ENCODE measurements around the gene GCNT2. TPM values are rescaled to one million over a fixed set of nuclear protein-coding genes. Genes with fewer than 3 reads are reported as not detected.
"Not testable (repeated sequence)": the region's sequence is repeated elsewhere in the genome, so short reads cannot be mapped to it uniquely, and the experiment has no call there.

GCNT2 gene
- total and polyA plus RNA-seq, 2 of the 8 experiments (the other 6 are each of a cell fraction or from before 2014, with no cell fraction given), result 19.3 to 52.5 TPM

DNA sequence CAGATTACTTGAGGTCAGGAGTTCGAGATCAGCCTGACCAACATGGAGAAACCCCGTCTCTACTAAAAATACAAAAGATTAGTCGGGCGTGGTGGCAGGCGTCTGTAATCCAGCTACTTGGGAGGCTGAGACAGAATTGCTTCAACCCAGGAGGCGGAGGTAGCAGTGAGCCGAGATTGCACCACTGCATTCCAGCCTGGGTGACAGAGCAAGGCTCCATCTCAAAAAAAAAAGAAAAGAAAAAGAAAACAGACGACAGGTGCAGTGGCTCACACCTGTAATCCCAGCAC, 1.8 kb upstream of the GCNT2 start:
- H3K27me3 ChIP-seq (replicated peaks in 1 of 4; ENCODE audit: control insufficient read depth in 3 of 4, extremely low read depth in 1 of 4, insufficient read depth in 3 of 4, low read length in 3 of 4); H3K23me2 ChIP-seq (ENCODE audit: low read depth, low read length); H3K14ac ChIP-seq (ENCODE audit: insufficient read length); H3K27ac ChIP-seq (ENCODE audit: low read depth, low read length); H3K79me1 ChIP-seq (ENCODE audit: low read depth, low read length); FAIRE-seq; H3K9ac ChIP-seq (replicated peaks in 1 of 4; ENCODE audit: extremely low read depth in 1 of 4, low read depth in 3 of 4, low read length in 3 of 4); H3K56ac ChIP-seq (replicated peaks; ENCODE audit: insufficient read length, low read depth, low read length); H3K36me3 ChIP-seq (ENCODE audit: control insufficient read depth in 2 of 4, insufficient read depth in 4 of 4, low read length in 3 of 4); H2BK12ac ChIP-seq (ENCODE audit: low read depth, low read length); H4K5ac ChIP-seq (ENCODE audit: insufficient read length, low read depth, low read length); H3K4ac ChIP-seq (replicated peaks; ENCODE audit: insufficient read length, low read depth, low read length); H2BK15ac ChIP-seq (ENCODE audit: low read length); H2BK20ac ChIP-seq (ENCODE audit: low read length); H4K20me1 ChIP-seq (replicated peaks in 1 of 2; ENCODE audit: control insufficient read depth in 1 of 2, insufficient read depth in 2 of 2, low read length in 2 of 2); H4K8ac ChIP-seq (ENCODE audit: extremely low read depth, insufficient read depth, low read length); H4K91ac ChIP-seq (replicated peaks; ENCODE audit: insufficient read length, low read length); H3K23ac ChIP-seq (ENCODE audit: insufficient read length); H3K4me2 ChIP-seq (ENCODE audit: insufficient read depth in 1 of 2, low read depth in 2 of 2, low read length in 2 of 2); H2BK120ac ChIP-seq (replicated peaks; ENCODE audit: low read depth, low read length); H2AFZ ChIP-seq (ENCODE audit: low read length); H3K79me2 ChIP-seq (ENCODE audit: control insufficient read depth in 1 of 2, insufficient read depth in 2 of 2, low read length in 2 of 2); DNase-seq (ENCODE audit: low read depth in 1 of 2, low spot score in 2 of 2); H3K4me3 ChIP-seq (ENCODE audit: extremely low read depth in 1 of 4, insufficient read depth in 2 of 4, low read depth in 3 of 4, low read length in 4 of 4); H3K9me3 ChIP-seq (ENCODE audit: insufficient read depth in 2 of 2, low read depth in 1 of 2, low read length in 1 of 2); H3K18ac ChIP-seq (ENCODE audit: extremely low read depth, low read length); H2AK5ac ChIP-seq (ENCODE audit: low read depth, low read length): not testable (repeated sequence)
- ChIA-PET POLR2A (ENCODE audit: partially characterized antibody) (interaction anchor here (0.7 to 2.4 kb wide), 6 partner anchors 9 to 100 kb away, joined by 3 to 7 read pairs (median 4); no protein-coding TSS in a partner anchor), CTCF (ENCODE audit: partially characterized antibody) (interaction anchor here (0.7 kb wide), 1 partner anchor 9 kb away, joined by 3 read pairs; no protein-coding TSS in a partner anchor)
- WGBS, 2 experiments (ENCODE audit: extremely low coverage in 1 of 2, insufficient coverage in 1 of 2, insufficient read length in 1 of 2, insufficient replicate concordance in 2 of 2, low coverage in 1 of 2, low lambda C conversion rate in 2 of 2, missing lambda C conversion rate in 1 of 2), result 87% methylated on average over 8 of the region's 8 CpGs; no CpG with 5 or more reads in 1 of the 2 experiments
- Histone ChIP-seq H2BK5ac (ENCODE audit: low read depth, low read length) (0 out of 2 replicates have a peak overlapping the region, but pooled peaks have one; percentile 60), H3K4me1 (replicated peaks in 1 of 4; ENCODE audit: control insufficient read depth in 3 of 4, insufficient read depth in 4 of 4, low read length in 3 of 4) (peaks cover 10 to 30% (median 20%) of the 10 kb centered on the region in 4 experiments)
